Nucleus accumbens (tissue), 56 donors: ENCODE results near the gene CD109.
"Not testable (repeated sequence)": the region's sequence is repeated elsewhere in the genome, so short reads cannot be mapped to it uniquely, and the experiment has no call there.

Source experiments
- DNase-seq, 56 donors: peaks; one replicate each; lab custom pipeline; 2025; lab: John Stamatoyannopoulos, UW

CD109 gene

DNA sequence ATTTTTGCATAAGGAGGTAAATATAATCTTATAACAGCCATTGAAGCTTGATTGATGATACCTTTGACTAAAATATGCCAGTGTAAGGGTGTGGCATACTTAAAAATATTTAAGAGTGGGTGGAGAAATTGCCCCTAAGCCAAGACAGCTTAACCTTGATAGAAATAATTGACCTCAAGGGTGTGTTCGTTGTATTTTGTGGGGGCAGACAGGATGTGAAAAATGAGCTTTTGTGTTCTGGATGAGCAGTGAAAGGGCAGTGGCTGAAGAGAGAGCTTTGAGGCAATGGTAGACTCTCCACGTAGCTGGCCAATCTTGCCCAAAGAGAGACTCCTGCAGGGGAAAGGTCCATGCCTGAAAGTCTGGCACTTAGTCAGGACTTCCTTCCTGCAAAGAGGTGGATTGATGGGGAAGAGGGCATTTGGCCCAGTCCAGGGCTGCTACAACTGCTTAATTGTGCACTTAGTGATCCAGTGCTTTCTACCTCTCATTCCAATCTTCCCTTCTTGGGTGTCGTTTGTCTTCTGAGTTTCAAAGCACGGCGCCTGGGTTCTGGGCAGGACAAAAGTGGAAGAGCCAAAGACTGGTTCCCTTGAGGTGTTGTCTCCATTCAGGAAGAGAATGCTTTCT, 15.6 kb upstream of the CD109 start:
- DNase-seq, result no peak

DNA sequence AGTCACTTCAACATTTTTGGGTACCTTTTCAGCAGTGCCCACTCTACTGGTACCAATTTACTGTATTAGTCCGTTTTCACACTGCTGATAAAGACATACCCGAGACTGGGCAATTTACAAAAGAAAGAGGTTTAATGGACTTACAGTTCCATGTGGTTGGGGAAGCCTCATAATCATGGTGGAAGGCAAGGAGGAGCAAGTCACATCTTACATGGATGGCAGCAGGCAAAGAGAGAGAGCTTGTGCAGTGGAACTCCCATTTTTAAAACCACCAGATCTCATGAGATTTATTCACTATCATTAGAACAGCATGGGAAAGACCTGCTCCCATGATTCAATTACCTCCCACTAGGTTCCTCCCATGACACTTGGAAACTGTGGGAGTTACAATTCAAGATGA, 12.4 kb upstream of the CD109 start:
- not testable (repeated sequence) for DNase-seq

DNA sequence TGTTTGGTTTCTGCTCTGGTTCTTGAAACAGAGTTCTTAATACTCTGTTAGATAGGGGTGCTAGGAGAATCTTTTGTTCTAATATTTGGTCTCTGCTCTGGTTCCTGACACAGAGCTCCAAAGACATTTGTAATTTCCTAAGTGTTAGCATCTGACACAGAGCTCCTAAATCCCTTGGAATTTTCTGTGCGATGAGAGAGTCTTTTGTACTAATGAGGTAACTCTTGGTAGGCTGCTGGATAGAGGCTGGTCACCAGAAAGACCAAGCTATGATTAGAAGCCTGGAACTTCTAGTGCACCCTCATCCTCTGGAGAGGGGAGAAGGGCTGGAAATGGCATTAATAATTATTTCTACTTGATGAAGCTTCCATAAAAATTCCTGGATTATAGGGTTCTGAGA, 7.7 kb upstream of the CD109 start:
- DNase-seq, result no peak

DNA sequence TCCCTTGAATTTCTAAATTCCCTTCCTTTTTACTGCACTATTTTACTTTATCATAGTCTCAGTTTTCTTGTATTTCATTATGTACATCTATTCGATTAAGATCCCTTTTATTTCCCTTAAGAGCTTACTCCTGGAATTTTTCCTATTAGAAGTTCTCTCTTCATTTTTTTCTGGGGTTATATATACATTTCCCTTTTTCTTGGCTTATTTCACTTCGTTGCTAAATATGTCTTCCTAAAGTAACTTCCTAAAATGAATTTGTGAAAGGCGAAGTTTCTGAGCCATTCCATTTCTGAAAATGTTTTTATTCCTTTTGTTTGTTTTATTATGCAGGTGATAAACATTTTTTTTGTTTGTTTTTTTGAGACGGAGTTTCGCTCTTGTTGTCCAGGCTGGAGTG, 5.9 kb upstream of the CD109 start:
- no peak for DNase-seq

DNA sequence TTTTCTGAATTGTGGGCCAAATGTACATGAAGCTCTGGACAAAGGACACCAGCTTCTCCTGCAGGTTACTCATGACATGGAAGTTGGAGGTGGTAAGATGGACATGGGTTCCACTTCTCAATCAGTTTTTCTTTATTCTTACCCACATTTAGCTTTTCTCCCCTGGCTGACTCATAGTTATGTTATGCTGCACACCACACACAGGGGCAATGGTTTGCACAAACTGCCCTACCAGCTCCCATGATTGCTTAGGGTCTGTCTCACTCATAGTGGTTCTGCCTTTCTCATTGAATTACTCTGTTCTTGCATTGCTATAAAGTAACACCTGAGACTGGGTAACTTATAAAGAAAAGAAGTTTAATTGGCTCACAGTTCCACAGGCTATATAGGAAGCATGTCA, 4.5 kb upstream of the CD109 start:
- no peak for DNase-seq

DNA sequence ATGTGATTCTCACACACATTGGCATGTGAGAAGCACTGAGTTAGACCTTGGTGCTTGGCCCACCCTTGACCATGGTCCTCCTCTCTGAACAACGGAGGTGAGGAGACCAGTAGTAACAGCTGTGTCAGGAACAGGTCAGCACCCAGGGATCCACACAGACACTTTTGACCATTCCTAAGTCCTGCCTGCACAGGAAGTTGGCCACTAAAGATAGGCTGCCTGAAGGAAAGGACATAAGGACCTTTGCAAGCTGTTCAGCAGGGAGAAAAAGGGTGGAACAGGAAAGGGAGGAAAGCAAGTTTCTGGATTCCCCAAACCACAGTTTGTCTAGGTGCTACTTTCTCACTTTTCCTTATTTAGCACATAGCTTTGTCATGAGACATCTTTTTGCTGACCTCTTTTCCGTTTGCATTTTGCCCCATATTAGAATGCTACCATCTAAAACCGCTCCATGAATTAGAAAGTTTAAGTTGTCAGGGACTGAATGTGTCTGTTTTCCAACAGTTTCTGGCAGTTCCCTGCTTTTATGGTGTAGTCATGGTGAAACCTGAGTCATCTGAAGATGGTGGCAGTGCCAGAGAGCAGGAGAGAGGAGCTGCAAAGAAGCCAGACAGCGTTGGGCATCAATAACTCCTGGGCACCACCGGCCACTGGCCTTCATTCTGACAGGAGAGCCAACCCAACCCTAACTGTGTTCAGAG, 1.1 kb upstream of the CD109 start:
- DNase-seq, result peak in 31 of 56 donors; percentile 1 to 53 (median 23)

DNA sequence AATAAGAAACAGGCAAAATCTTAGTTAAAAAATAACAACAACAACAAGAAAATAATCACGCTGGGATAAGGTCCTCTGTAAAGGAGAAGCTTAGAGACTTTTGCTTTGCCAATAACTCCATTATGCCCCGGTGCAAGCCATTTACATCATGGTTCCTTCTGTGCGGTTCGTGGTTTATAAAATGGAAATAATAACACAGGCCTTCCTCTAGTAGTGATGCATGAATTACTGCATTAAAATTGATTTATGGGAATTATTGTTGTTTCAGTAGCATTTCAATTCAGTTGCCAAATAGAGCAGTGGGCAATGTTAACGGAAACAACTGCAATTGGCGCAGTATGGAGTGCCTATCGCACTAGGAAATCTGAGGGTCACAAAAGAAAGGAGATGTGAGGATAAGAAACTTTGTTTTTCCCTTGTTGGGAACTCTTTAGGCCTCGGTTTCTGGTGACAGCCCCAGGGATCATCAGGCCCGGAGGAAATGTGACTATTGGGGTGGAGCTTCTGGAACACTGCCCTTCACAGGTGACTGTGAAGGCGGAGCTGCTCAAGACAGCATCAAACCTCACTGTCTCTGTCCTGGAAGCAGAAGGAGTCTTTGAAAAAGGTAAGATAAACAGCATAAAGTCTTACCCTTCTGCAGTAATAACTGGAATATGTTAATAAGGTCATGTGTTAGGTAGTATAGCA, 1.1 kb downstream of the CD109 start:
- no peak for DNase-seq

DNA sequence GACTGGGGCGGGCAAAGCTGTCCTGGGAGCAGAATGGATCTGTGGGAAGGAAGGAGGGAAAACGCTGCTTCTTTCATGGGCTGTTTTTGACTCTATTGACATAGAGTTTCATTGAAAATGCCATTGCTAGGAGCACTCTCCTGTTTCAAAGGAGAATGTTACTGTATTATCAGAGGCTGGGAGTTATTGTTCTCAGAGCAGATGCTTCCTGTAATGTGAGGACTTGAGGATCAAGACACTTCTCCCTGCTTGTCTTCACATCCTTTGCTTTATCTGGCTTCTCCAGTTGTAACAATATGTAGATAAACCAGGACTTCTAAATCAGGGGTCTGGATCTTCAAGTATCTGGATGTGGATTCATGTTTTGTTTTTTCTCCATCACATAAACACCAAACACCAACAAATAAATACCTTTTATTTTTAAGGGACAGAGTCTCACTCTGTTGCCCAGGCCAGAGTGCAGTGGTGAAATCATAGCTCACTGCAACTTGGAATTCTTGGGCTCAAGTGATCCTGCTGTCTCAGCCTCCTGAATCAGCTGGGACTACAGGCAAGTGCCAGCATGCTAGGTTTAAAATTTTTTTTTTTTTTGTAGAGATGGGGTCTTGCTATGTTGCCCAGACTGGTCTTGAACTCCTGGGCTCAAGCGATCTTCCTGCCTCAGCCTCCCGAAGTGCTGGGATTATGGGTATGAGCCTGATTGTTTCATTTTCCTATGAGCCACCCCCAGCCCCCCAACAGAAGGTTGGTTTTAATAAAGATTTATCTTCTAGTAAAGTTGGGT, 3.9 kb downstream of the CD109 start:
- DNase-seq, result no peak

DNA sequence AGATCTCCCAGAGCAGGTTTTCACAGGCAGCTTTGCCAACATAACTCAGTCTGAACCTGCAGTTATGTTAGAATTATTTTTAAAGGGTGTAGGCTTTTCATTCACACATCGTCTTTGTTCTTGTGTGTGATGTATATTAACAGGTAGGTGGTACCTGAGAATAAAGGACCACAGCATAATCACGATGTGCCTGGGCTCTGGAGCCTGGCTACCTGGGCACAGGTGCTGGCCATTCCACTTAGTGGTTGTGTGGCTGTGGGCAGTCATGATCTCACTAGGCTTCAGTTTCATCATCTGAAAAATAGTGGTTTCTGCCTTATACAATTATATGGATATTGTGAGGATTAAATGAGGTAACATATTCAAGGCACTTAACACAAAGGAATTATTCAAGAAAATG, 6.4 kb downstream of the CD109 start:
- DNase-seq, result no peak

DNA sequence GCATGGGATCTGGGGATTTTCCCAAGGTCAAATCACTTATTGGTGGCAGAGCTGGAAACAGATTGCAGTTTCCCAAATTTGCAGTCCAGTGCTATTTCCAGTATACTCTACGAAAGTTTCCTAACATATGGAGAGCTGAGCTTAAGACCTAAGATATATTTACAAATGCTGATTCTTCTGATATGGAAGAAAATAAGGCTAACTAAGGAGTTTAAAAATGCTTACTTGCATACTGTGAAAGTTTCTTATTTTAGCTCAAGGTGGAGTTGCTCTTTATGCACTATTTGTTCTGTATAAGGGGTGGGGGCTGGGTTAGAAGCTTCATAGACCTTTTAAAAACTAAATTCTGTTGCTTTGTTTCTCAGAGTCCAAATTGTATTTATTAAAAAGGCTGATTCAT, 7.5 kb downstream of the CD109 start:
- DNase-seq, result no peak

DNA sequence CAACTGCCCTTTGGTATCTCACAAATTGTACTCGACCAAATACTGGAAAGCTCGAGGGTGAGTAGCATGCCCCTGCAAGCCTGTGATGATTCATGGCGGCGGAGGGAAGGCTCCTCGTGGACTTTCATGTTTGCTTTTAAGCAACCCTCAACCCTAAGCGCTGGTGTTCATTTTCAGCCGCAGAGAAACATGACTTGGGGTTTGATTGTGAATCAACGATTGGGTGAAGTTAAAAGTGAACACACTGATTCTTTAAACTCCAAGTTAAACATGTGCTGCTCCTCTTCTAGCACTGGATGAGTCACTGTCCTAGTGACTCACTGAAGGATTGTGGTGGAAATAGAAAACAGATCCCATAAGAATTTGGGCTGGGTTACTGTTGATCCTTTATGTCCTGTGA, 8.3 kb downstream of the CD109 start:
- peak in 1 of 56 donors; percentile 15 for DNase-seq

DNA sequence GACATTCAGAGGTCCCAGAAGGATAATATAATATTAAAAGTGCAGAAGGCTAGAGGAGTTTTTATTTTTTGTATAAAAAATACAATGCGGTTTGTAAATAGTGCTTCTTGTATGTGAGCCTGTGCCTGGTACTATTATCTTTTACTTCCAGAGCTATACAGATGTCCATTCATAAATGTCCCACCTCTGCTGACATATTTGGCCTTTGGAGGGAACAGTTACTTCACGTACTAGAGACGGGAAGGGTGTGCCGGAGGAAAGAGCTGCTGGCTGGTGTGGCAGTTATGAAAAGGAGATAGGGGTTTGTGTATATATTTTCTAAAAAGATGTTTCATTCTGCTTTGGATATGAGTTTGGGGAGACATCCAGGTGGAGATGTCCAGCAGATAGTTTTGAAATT, 8.8 kb downstream of the CD109 start:
- DNase-seq, result no peak

DNA sequence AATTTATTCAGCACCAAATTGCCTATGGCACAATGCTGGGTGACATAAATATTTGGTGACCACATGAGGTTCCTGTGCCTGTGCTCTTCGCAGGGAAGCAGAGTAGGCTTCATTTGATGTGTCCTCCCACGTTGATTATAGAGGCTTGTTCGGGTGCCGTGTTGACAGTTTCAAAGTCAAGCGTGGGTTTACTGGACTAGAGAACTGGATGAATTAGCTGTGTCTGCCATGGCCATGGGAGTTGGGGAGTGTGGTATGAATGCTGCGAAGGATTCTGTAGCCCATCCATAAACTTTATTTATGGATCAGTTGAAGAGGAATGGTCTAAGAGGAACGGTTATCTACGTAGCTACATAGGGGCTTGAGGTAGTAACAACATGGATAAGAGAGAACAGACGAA, 11.0 kb downstream of the CD109 start:
- no peak for DNase-seq

DNA sequence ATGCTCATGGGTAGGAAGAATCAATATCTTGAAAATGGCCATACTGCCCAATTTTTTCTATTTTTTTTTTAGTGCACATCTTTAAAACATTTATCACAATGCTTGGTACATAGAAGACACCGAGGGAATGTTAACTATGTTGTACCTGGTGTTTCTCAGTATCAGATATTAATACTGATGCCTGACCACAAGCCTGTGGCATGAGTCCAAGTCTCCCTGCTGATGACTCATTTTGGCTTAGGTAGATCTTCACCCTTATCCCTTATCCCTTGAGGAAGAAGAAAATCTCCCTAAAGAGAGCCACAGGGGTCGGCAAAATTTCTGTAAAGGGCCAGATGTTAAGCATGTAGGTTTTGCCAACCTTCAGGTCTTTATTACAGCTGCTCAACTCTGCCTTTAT, 14.5 kb downstream of the CD109 start:
- DNase-seq, result no peak

DNA sequence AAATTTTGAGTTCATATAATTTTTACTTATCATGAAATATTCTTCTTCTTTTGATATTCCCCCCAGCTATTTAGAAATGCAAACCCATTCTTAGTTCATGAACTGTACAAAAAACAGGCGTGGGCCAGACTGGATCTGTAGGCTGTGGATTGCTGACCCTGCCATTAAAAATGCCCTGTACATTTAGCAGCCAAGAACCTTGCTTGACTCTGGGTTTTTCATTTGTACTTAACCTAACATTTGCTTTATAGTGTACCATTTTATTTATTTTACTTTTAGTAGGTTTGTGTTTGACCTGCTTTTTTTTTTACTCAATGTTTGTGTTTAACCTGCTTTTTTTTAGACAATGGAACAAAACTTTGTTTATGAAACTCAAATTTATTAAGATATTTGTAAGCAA, 14.9 kb downstream of the CD109 start:
- no peak for DNase-seq

DNA sequence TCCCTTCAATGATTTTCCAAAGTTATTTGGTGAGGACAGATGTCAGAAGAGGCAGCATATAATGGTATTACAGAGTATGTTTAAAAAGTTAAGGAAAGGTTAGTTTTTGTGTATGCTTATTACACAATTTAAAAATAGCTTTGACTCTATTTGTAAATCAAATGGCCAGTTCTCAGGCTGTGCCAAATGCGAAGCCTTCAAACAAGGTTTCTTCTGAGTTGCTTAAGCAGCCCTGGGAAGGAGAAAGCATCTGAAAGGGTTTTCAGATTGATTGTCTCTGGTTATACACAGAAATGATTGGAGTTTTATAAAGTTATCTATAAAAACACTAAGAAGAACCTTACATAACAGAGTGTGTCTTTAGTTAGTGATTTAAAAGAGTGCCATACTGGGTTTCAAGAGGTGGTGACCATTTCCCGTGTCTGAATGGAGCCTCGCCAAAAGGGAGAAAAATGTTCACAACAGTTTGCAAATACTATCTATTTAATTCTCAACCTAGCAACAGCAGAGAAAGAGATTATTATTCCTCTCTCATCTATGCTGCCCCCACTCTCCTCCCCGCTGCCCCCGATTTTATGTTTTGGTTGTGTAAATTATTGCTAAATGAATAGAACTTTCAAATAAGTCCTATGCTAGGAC, 16.7 kb downstream of the CD109 start:
- DNase-seq, result peak in 1 of 56 donors; percentile 12

DNA sequence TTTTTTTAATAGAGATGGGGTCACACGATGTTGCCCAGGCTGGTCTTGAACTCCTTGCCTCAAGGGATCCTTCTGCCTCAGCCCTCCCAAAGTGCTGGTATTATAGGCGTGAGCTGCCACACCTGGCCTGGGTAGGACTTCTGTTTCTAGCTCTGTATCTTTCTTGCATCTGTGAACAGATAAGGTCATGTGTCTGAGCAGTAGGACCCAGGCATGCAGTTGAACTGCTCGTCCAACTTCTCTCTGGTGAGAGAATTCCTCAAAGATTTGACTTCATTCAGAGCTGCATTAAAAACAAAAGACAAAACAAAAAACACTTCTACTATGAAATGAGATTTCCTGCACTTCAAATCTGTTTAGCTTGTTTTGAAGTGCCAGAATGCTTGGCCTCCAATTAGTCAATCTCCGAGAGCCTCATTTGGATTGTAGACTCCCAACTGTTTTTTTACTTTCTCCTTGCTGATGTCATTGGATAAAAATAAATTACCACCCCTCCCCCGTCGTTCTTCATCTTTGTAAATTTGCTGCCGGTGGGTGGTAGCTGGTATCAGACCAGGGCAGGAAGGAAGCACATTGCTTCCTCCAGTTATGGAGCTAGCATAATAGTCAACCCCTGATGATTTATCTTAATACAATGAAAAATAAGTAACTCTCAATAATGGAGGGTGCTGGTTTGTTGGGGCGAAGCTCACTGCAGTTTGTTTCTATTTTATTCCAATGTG, 17.6 kb downstream of the CD109 start:
- DNase-seq, result no peak

DNA sequence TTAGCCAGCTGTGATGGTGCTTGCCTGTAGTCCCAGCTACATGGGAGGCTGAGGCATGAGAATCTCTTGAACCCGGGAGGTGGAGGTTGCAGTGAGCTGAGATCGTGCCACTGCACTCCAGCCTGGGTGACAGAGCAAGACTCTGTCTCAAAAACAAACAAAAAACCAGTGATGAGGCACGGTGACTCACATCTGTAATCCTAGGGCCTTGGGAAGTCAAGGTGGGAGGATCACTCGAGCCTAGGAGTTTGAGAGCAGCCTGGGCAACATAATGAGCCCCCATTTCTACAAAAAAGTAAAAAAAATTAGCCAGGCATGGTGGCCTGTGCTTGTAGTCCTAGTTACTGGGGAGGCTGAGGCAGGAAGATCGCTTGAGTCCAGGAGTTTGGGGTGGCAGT, 19.1 kb downstream of the CD109 start:
- DNase-seq, result not testable (repeated sequence)

DNA sequence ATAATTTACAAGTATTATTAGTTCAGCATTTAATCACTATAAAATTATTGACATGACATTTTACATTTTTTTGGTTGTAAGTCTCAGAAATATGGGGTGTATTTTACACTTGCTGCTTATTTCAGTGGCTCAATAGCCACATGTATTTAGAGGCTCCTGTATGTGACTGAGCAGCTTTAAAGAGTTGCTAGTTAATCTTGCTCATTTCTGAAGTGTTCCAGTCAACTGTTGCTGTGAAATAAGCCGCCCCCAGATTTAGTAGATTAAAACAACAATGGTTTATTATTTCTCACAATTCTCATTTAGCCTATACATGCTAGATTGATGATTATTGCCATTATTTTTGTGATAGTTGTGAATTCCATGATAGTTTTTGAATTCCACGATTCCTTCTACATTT, 23.0 kb downstream of the CD109 start:
- DNase-seq, result no peak
